ENCODE results near the gene DTX3. TPM values are rescaled to one million over a fixed set of nuclear protein-coding genes. Genes with fewer than 3 reads are reported as not detected.
"Not testable (repeated sequence)": the region's sequence is repeated elsewhere in the genome, so short reads cannot be mapped to it uniquely, and the experiment has no call there.

Gene DTX3
- 16.6 TPM for total RNA-seq

GRCh38 chr12:57604454-57604991 lies at the start of gene DTX3:
TSS of gene DTX3 (plus strand) at chr12:57604824. CDS start at chr12:57606518, 1,694 bp downstream.
- DNase-seq: no peak

GRCh38 chr12:57554897-57555296 lies 49.7 kb upstream of the DTX3 start:
- DNase-seq: no peak

- no peak for DNase-seq
Measured at GRCh38 chr12:57558864-57559263, 45.8 kb upstream of the DTX3 start.

- DNase-seq: no peak
Measured at GRCh38 chr12:57560516-57560915, 44.1 kb upstream of the DTX3 start.

- not testable (repeated sequence) for DNase-seq
Measured at GRCh38 chr12:57561117-57561516, 43.5 kb upstream of the DTX3 start.

GRCh38 chr12:57563358-57563757 lies 41.3 kb upstream of the DTX3 start:
- DNase-seq: no peak

- no peak for DNase-seq
Measured at GRCh38 chr12:57564178-57564740, 40.4 kb upstream of the DTX3 start.

GRCh38 chr12:57568838-57569237 lies 35.8 kb upstream of the DTX3 start:
- no peak for DNase-seq

- DNase-seq: no peak
Measured at GRCh38 chr12:57569858-57570257, 34.8 kb upstream of the DTX3 start.

- DNase-seq: not testable (repeated sequence)
Measured at GRCh38 chr12:57570438-57570837, 34.2 kb upstream of the DTX3 start.

GRCh38 chr12:57571926-57572762 lies 32.5 kb upstream of the DTX3 start:
- no peak for DNase-seq

- DNase-seq: no peak
Measured at GRCh38 chr12:57574795-57575194, 29.8 kb upstream of the DTX3 start.

GRCh38 chr12:57575771-57576612 lies 28.6 kb upstream of the DTX3 start:
- DNase-seq: no peak

GRCh38 chr12:57576613-57577160 lies 27.9 kb upstream of the DTX3 start:
- no peak for DNase-seq

- DNase-seq: no peak
Measured at GRCh38 chr12:57577981-57578758, 26.5 kb upstream of the DTX3 start.

- DNase-seq: no peak
Measured at GRCh38 chr12:57579011-57579410, 25.6 kb upstream of the DTX3 start.

- no peak for DNase-seq
Measured at GRCh38 chr12:57579677-57580465, 24.8 kb upstream of the DTX3 start.

GRCh38 chr12:57580466-57580795 lies 24.2 kb upstream of the DTX3 start:
- DNase-seq: no peak

GRCh38 chr12:57581802-57582201 lies 22.8 kb upstream of the DTX3 start:
- DNase-seq: no peak

GRCh38 chr12:57582440-57582839 lies 22.2 kb upstream of the DTX3 start:
- DNase-seq: no peak
